Neuron (in vitro differentiated cells): Measurements from ENCODE around the gene BIRC6.
"Not testable (repeated sequence)": the region's sequence is repeated elsewhere in the genome, so short reads cannot be mapped to it uniquely, and the experiment has no call there.

ENCODE experiments used
- H2AFZ ChIP-seq: one replicate; pipeline ENCODE4 v1.6.1; 2013; ENCODE audit warnings: low read depth, mild to moderate bottlenecking, inconsistent platforms, low read length, moderate library complexity
- H3K27me3 ChIP-seq: one replicate; pipeline ENCODE4 v1.6.1; 2013; ENCODE audit warnings: low read length; ENCODE audit not compliant: insufficient read depth
- H3K36me3 ChIP-seq: one replicate; pipeline ENCODE4 v1.6.1; 2013; ENCODE audit warnings: low read length; ENCODE audit not compliant: insufficient read depth
- H3K4me1 ChIP-seq: one replicate; pipeline ENCODE4 v1.6.1; 2013; ENCODE audit warnings: low read length; ENCODE audit not compliant: insufficient read depth
- H3K4me3 ChIP-seq: 2 replicates; pipeline ENCODE4 v1.5.1; 2013; ENCODE audit warnings: mild to moderate bottlenecking, low read length, moderate library complexity
- H3K9me3 ChIP-seq: one replicate; pipeline ENCODE4 v1.6.1; 2013; ENCODE audit warnings: low read length

The BIRC6 gene

GRCh38 chr2:32427672-32428610, 71.1 kb downstream of the BIRC6 start:
- H3K4me1 ChIP-seq: peaks cover 8% of the 10 kb centered on the region
- no peak overlapping the region for H3K4me3 ChIP-seq
- H3K9me3 ChIP-seq: peaks cover 5% of the 10 kb centered on the region
- H2AFZ ChIP-seq: no peak overlapping the region
- peaks cover 21% of the 10 kb centered on the region for H3K36me3 ChIP-seq
- H3K27me3 ChIP-seq: no peaks in the 10 kb centered on the region

DNA sequence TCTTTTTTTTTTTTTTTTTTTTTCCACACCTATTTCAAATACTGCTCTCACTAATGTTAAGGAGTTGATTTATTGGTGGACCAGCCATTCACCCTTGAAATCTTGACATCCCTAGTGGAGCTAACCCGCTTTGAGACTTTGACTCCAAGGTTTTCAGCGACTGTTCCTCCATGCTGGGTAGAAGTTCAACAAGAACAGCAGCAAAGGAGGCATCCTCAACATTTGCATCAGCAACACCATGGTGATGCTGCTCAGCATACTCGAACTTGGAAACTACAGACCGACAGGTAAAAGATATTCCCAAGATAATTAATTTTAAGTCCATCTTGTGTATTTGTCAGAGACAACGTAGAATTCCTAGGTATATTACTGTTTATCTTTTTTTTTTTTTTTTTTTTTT, 74.0 kb downstream of the BIRC6 start:
- Histone ChIP-seq H3K9me3 (no peaks in the 10 kb centered on the region), H3K36me3 (peaks cover 33% of the 10 kb centered on the region), H3K4me1 (peaks cover 8% of the 10 kb centered on the region), H2AFZ (no peak overlapping the region), H3K4me3 (no peak overlapping the region), H3K27me3 (no peaks in the 10 kb centered on the region)

DNA sequence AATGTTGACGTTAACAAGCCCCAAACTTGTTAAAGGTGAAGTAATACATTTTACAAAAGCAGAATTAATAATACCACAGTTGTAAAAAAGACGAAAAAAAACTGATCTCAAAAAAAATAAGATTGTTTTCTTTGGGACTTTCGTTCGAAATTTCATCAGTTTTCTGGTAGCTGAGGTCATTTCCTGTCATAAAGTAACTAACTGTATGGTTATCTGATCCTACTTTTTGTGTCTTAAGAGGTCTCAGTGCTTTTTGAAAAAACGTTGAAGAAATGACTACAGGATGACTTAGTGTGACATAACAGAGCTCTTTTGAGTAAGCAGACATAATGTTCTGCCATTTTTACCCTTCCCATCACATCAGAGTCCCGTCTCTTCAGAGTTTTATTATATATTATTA, 79.3 kb downstream of the BIRC6 start:
- Histone ChIP-seq H3K9me3 (no peaks in the 10 kb centered on the region), H3K4me3 (no peak overlapping the region), H3K4me1 (no peaks in the 10 kb centered on the region), H3K36me3 (peaks cover 67% of the 10 kb centered on the region), H3K27me3 (no peaks in the 10 kb centered on the region), H2AFZ (no peak overlapping the region)

DNA sequence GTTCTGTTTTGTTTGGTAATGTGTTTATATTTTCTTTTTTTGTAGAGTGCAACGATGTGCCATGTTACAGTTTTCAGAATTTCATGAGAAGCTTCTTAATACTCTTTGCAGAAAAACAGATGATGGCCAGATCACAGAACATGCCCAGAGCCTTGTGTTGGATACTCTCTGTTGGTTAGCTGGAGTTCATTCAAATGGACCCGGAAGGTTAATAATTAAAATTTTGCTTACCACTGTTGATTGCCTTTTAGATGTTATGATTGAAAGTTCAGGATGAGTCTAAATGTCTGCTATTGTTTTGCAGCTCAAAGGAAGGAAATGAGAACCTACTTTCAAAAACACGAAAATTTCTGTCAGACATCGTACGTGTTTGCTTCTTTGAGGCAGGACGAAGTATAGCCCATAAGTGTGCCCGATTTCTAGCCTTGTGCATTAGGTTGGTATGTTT, 85.2 kb downstream of the BIRC6 start:
- Histone ChIP-seq H3K4me1 (no peaks in the 10 kb centered on the region), H3K36me3 (peaks cover 83% of the 10 kb centered on the region), H2AFZ (no peak overlapping the region), H3K4me3 (no peak overlapping the region), H3K9me3 (peaks cover 3% of the 10 kb centered on the region), H3K27me3 (no peaks in the 10 kb centered on the region)

DNA sequence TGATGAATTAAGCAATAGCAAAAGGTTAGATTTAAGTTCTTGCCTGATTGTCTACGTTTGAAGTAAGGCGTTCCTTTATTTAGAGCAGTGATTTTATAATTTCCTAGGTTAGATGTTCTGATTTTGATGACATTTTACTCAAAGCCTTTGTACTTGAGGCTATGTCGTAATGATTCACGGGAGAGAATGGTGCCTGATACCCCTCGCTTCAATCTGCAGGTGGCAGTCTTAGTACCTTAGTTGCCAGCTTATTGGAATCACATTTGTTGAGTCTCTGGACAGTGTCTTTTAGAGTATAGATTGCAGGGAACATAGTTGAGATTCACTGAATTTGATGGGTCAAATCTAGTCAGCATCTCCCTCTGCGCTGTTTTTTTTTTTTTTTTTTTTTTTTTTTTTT, 89.5 kb downstream of the BIRC6 start:
- no peak overlapping the region for H2AFZ ChIP-seq
- peaks cover 3% of the 10 kb centered on the region for H3K9me3 ChIP-seq
- peaks cover 71% of the 10 kb centered on the region for H3K36me3 ChIP-seq
- H3K27me3 ChIP-seq: no peaks in the 10 kb centered on the region
- no peak overlapping the region for H3K4me3 ChIP-seq
- H3K4me1 ChIP-seq: no peaks in the 10 kb centered on the region

GRCh38 chr2:32450851-32451250, 94.0 kb downstream of the BIRC6 start:
- Histone ChIP-seq H2AFZ (no peak overlapping the region), H3K36me3 (peaks cover 35% of the 10 kb centered on the region), H3K4me3 (no peak overlapping the region), H3K9me3 (peaks cover 3% of the 10 kb centered on the region), H3K4me1 (no peaks in the 10 kb centered on the region), H3K27me3 (no peaks in the 10 kb centered on the region)

DNA sequence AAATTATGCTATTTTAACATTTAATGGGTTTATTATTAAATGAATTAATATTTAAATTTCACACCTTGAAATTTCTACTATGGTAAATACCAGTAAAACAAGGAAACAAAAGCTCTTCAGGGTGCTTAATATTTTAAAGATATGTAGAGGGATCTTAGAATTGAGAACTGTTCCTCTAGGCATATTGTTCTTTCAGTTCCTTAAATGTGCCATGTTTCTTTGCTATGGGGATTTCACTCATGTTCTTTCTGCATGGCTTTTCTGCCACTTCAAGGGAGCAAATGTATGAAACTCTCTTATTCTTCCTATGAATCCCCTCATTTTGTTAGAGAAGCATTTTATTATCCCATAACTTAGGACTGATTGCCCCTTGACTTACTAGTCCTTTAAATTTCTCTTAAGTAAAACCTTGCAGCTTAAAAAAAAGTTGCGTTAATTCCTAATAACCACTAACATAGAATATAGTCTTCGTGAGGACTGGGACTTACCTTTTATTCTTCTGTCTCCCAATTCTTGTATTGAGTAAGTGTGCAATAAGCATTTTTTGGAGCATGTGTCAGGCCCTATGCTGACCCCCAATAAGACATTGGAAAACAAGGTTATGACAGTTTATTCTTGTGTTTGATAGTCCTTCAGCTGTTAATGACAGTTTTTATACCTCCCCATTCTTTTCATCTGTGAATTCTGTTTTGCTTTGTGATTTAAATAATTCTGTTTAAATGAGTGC, 95.7 kb downstream of the BIRC6 start:
- Histone ChIP-seq H3K27me3 (no peaks in the 10 kb centered on the region), H2AFZ (no peak overlapping the region), H3K4me3 (no peak overlapping the region), H3K36me3 (peaks cover 36% of the 10 kb centered on the region), H3K4me1 (no peaks in the 10 kb centered on the region), H3K9me3 (no peaks in the 10 kb centered on the region)

DNA sequence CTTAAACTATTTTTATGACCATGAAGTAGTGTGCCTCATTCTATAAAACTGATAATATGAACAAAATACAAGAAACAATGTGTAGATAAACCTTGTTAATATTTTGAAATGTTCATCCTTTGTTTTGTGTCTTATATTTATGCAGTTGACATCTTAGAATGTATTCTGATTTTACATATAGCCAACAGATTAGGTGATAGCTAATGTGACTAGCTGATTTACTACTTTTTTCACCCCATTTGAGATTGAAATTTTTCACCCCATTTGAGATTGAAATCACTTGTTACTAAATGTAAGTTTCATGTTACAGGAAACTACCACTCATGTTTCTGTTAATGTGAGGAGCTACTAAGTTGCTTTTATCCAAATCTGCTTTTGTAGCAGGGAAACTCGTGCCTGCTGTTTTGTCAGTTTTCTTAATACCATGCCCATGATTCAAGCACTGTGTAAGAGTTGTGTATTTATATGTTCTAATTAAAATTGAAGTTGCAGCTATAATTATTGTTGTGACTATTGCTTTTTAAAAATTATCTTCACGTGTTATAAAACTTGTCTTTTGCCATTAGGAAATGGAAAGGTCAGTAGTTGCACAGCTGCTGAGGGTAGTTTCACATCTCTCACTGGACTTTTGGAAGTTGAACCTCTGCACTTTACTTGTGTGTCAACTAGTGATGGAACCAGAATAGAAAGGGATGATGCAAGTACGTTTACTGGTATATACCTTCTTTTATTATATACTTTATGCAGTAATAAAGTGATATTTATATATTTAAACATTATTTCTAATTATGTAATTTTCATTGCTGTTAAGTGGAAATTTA, 96.6 kb downstream of the BIRC6 start:
- Histone ChIP-seq H2AFZ (no peak overlapping the region), H3K27me3 (no peaks in the 10 kb centered on the region), H3K4me1 (no peaks in the 10 kb centered on the region), H3K4me3 (no peak overlapping the region), H3K36me3 (peaks cover 36% of the 10 kb centered on the region), H3K9me3 (no peaks in the 10 kb centered on the region)

GRCh38 chr2:32455816-32456215, 99.0 kb downstream of the BIRC6 start:
- Histone ChIP-seq H3K9me3 (peaks cover 2% of the 10 kb centered on the region), H3K4me1 (no peaks in the 10 kb centered on the region), H2AFZ (no peak overlapping the region), H3K36me3 (peaks cover 19% of the 10 kb centered on the region), H3K4me3 (no peak overlapping the region), H3K27me3 (no peaks in the 10 kb centered on the region)

GRCh38 chr2:32456808-32457207, 100.0 kb downstream of the BIRC6 start:
- no peak overlapping the region for H2AFZ ChIP-seq
- no peaks in the 10 kb centered on the region for H3K4me1 ChIP-seq
- no peak overlapping the region for H3K4me3 ChIP-seq
- H3K36me3 ChIP-seq: peaks cover 17% of the 10 kb centered on the region
- H3K27me3 ChIP-seq: no peaks in the 10 kb centered on the region
- H3K9me3 ChIP-seq: peaks cover 2% of the 10 kb centered on the region

GRCh38 chr2:32457814-32458213, 101.0 kb downstream of the BIRC6 start:
- Histone ChIP-seq H3K9me3 (peaks cover 2% of the 10 kb centered on the region), H3K4me1 (no peaks in the 10 kb centered on the region), H3K4me3 (no peak overlapping the region), H2AFZ (no peak overlapping the region), H3K27me3 (no peaks in the 10 kb centered on the region), H3K36me3 (peaks cover 23% of the 10 kb centered on the region)

GRCh38 chr2:32460861-32461260, 104.0 kb downstream of the BIRC6 start:
- not testable (repeated sequence) for H3K9me3 ChIP-seq, H3K4me1 ChIP-seq, H3K4me3 ChIP-seq, H2AFZ ChIP-seq, H3K27me3 ChIP-seq
- peaks cover 43% of the 10 kb centered on the region for H3K36me3 ChIP-seq

GRCh38 chr2:32463110-32463509, 106.3 kb downstream of the BIRC6 start:
- Histone ChIP-seq H2AFZ (no peak overlapping the region), H3K27me3 (no peaks in the 10 kb centered on the region), H3K4me3 (no peak overlapping the region), H3K36me3 (peaks cover 52% of the 10 kb centered on the region), H3K9me3 (peaks cover 7% of the 10 kb centered on the region), H3K4me1 (no peaks in the 10 kb centered on the region)
